IPS-18c (cell line): ENCODE results near the gene MEN1.
A peak's percentile ranks its signal among the peaks of the same experiment; 100 is the strongest.

Experiments
- H3K4me3 ChIP-seq: 2 replicates; pipeline ENCODE4 v1.7.0; 2013; ENCODE audit warnings: low read depth, mild to moderate bottlenecking, low read length, moderate library complexity; ENCODE audit not compliant: insufficient read depth
- H3K9me3 ChIP-seq: one replicate; pipeline ENCODE4 v1.6.1; 2013; ENCODE audit warnings: mild to moderate bottlenecking, low read length, moderate library complexity; ENCODE audit not compliant: control insufficient read depth, insufficient read depth

MEN1 gene

GRCh38 chr11:64810271-64810890 is at the start of gene MEN1:
TSS of gene MEN1 (minus strand) at chr11:64810551. CDS start at chr11:64810109, 442 bp downstream.
- Histone ChIP-seq H3K4me3 (peak within 1 kb of the TSS; percentile 86), H3K9me3 (no peaks in the 10 kb centered on the region)

GRCh38 chr11:64859542-64860414 is 49.4 kb upstream of the MEN1 start:
- no peaks in the 10 kb centered on the region for H3K9me3 ChIP-seq
- H3K4me3 ChIP-seq: no peak overlapping the region

GRCh38 chr11:64858467-64859263 is 48.3 kb upstream of the MEN1 start:
- H3K4me3 ChIP-seq: no peak overlapping the region
- no peaks in the 10 kb centered on the region for H3K9me3 ChIP-seq

GRCh38 chr11:64857485-64857884 is 47.1 kb upstream of the MEN1 start:
- H3K4me3 ChIP-seq: no peak overlapping the region
- no peaks in the 10 kb centered on the region for H3K9me3 ChIP-seq

- Histone ChIP-seq H3K4me3 (no peak overlapping the region), H3K9me3 (no peaks in the 10 kb centered on the region)
These were observed 46.3 kb upstream of the MEN1 start for GRCh38 chr11:64856382-64857227.

- H3K4me3 ChIP-seq: no peak overlapping the region
- H3K9me3 ChIP-seq: no peaks in the 10 kb centered on the region
These were observed 45.4 kb upstream of the MEN1 start for GRCh38 chr11:64855596-64856304.

- Histone ChIP-seq H3K4me3 (no peak overlapping the region), H3K9me3 (no peaks in the 10 kb centered on the region)
These were observed 44.5 kb upstream of the MEN1 start for GRCh38 chr11:64854534-64855502.

GRCh38 chr11:64854157-64854533 is 43.8 kb upstream of the MEN1 start:
- no peak overlapping the region for H3K4me3 ChIP-seq
- no peaks in the 10 kb centered on the region for H3K9me3 ChIP-seq

- Histone ChIP-seq H3K4me3 (no peak overlapping the region), H3K9me3 (no peaks in the 10 kb centered on the region)
These were observed 43.4 kb upstream of the MEN1 start for GRCh38 chr11:64853709-64854108.

GRCh38 chr11:64852804-64853509 is 42.6 kb upstream of the MEN1 start:
- H3K9me3 ChIP-seq: no peaks in the 10 kb centered on the region
- H3K4me3 ChIP-seq: no peak overlapping the region

GRCh38 chr11:64851831-64852351 is 41.5 kb upstream of the MEN1 start:
- no peaks in the 10 kb centered on the region for H3K9me3 ChIP-seq
- no peak overlapping the region for H3K4me3 ChIP-seq

GRCh38 chr11:64850979-64851567 is 40.7 kb upstream of the MEN1 start:
- Histone ChIP-seq H3K9me3 (no peaks in the 10 kb centered on the region), H3K4me3 (no peak overlapping the region)

- no peaks in the 10 kb centered on the region for H3K9me3 ChIP-seq
These were observed 39.4 kb upstream of the MEN1 start for GRCh38 chr11:64849598-64850356.

More at GRCh38 chr11:64849598-64850356, 39.4 kb upstream of the MEN1 start:
- H3K4me3 ChIP-seq: no peak overlapping the region
